Measurements from ENCODE around the gene AGBL5.
"Not testable (repeated sequence)": the region's sequence is repeated elsewhere in the genome, so short reads cannot be mapped to it uniquely, and the experiment has no call there.

GRCh38 chr2:27119330-27119670 is 67.8 kb downstream of the AGBL5 start:
- not testable (repeated sequence) for TF ChIP-seq CTCF (IDR thresholded peaks at IDR 0.05); EZH2 (IDR thresholded peaks at IDR 0.05; ENCODE audit: borderline replicate concordance, insufficient read depth, low read depth, low read length, poor library complexity, severe bottlenecking)
